Measurements from ENCODE around the gene GPATCH3. TPM values are rescaled to one million over a fixed set of nuclear protein-coding genes. Genes with fewer than 3 reads are reported as not detected.

The GPATCH3 gene
- total and polyA plus RNA-seq, 2 of the 8 experiments (the other 6 are each of a cell fraction or from before 2014, with no cell fraction given) = 7.9 to 17.4 TPM

DNA sequence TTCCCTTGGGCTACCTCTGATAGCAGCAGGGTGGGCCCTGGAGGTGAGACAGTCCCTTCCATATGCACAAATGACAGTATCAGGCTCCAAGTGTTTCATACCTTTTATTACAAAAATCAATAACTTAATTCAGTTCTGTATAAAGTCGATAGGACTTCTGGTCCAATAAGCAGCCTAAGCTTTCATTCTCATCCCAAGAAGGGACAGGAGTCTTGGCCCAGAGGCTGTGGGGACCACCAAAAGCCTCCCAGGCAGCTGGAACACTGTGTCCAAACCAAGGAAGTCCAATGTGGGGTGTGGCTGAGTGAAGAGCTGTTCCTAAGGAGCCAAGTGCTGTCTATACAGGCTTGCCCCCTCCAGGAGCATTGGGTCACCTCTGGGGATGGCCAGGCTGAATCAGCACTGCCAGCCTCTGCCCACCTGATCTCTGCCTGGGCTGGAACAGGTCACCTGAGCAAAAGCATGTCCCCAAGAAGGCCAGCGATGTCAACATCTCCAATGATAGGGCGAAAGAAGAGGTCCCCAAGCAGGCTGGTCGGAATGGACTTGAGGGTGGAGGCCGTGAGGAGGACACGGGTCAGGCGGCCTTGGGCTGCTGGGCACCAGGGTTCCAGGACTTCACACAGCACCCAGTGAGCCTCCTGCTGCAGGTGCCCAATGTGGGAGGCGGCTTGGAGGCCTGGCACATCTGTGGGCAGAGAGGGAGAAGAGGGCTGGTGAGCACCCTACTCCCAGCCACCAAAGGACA, 11.3 kb upstream of the GPATCH3 start:
- Histone ChIP-seq H4K5ac (ENCODE audit: insufficient read length, low read depth, low read length) (no peak overlapping the region), H2BK120ac (replicated peaks; ENCODE audit: low read depth, low read length) (no peak overlapping the region), H3K23ac (ENCODE audit: insufficient read length) (no peak overlapping the region), H2BK20ac (ENCODE audit: low read length) (no peak overlapping the region), H2AFZ (ENCODE audit: low read length) (no peak overlapping the region), H3K4me2 (ENCODE audit: insufficient read depth in 1 of 2, low read depth in 2 of 2, low read length in 2 of 2) (no peak overlapping the region), H2BK15ac (ENCODE audit: low read length) (no peak overlapping the region), H3K27me3 (replicated peaks in 1 of 4; ENCODE audit: control insufficient read depth in 3 of 4, extremely low read depth in 1 of 4, insufficient read depth in 3 of 4, low read length in 3 of 4) (peaks cover 0 to 2% (median 0%) of the 10 kb centered on the region in 4 experiments; a peak in 2 of 7 replicates), H3K79me2 (ENCODE audit: control insufficient read depth in 1 of 2, insufficient read depth in 2 of 2, low read length in 2 of 2) (no peaks in the 10 kb centered on the region), H3K14ac (ENCODE audit: insufficient read length) (no peak overlapping the region), H3K56ac (replicated peaks; ENCODE audit: insufficient read length, low read depth, low read length) (no peak overlapping the region), H4K91ac (replicated peaks; ENCODE audit: insufficient read length, low read length) (no peak overlapping the region), H2AK5ac (ENCODE audit: low read depth, low read length) (no peak overlapping the region), H3K9ac (replicated peaks in 1 of 4; ENCODE audit: extremely low read depth in 1 of 4, low read depth in 3 of 4, low read length in 3 of 4) (no peak overlapping the region), H3K4me1 (replicated peaks in 1 of 4; ENCODE audit: control insufficient read depth in 3 of 4, insufficient read depth in 4 of 4, low read length in 3 of 4) (no peaks in the 10 kb centered on the region), H3K4ac (replicated peaks; ENCODE audit: insufficient read length, low read depth, low read length) (no peak overlapping the region), H3K18ac (ENCODE audit: extremely low read depth, low read length) (no peak overlapping the region), H3K36me3 (ENCODE audit: control insufficient read depth in 2 of 4, insufficient read depth in 4 of 4, low read length in 3 of 4) (no peaks in the 10 kb centered on the region), H2BK5ac (ENCODE audit: low read depth, low read length) (no peak overlapping the region), H3K9me3 (ENCODE audit: insufficient read depth in 2 of 2, low read depth in 1 of 2, low read length in 1 of 2) (no peaks in the 10 kb centered on the region), H3K23me2 (ENCODE audit: low read depth, low read length) (no peaks in the 10 kb centered on the region), H3K27ac (ENCODE audit: low read depth, low read length) (no peak overlapping the region), H2BK12ac (ENCODE audit: low read depth, low read length) (no peak overlapping the region), H3K4me3 (ENCODE audit: extremely low read depth in 1 of 4, insufficient read depth in 2 of 4, low read depth in 3 of 4, low read length in 4 of 4) (no peak overlapping the region), H3K79me1 (ENCODE audit: low read depth, low read length) (no peaks in the 10 kb centered on the region), H4K8ac (ENCODE audit: extremely low read depth, insufficient read depth, low read length) (no peak overlapping the region), H4K20me1 (replicated peaks in 1 of 2; ENCODE audit: control insufficient read depth in 1 of 2, insufficient read depth in 2 of 2, low read length in 2 of 2) (peaks cover 0 to 2% of the 10 kb centered on the region in 2 experiments)
- DNase-seq (ENCODE audit: low read depth in 1 of 2, low spot score in 2 of 2) (no peak), FAIRE-seq (no peak)
- 82% methylated on average over 8 of the region's 8 CpGs; no CpG with 5 or more reads in 1 of the 2 experiments for WGBS, 2 experiments (ENCODE audit: extremely low coverage in 1 of 2, insufficient coverage in 1 of 2, insufficient read length in 1 of 2, insufficient replicate concordance in 2 of 2, low coverage in 1 of 2, low lambda C conversion rate in 2 of 2, missing lambda C conversion rate in 1 of 2)
- POLR2A ChIA-PET (ENCODE audit: partially characterized antibody) = no interaction called here
- CTCF ChIA-PET (ENCODE audit: partially characterized antibody) = interaction anchor here (1.4 kb wide), 1 partner anchor 52 kb away, joined by 3 read pairs; no protein-coding TSS in a partner anchor
- TF ChIP-seq CHD1 (IDR thresholded peaks at IDR 0.05; ENCODE audit: low read depth, low read length) = no peak
- no peak for TF ChIP-seq TBP (IDR thresholded peaks at IDR 0.05; ENCODE audit: low read depth, low read length)
- no peak for TF ChIP-seq KDM1A (IDR thresholded peaks at IDR 0.05; ENCODE audit: borderline replicate concordance, low read length)
- TF ChIP-seq, protein P1, sequence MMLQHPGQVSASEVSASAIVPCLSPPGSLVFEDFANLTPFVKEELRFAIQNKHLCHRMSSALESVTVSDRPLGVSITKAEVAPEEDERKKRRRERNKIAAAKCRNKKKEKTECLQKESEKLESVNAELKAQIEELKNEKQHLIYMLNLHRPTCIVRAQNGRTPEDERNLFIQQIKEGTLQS (IDR thresholded peaks at IDR 0.05; ENCODE audit: insufficient read depth, low read depth, low read length) = no peak
- no peak for TF ChIP-seq SRF (IDR thresholded peaks at IDR 0.05; ENCODE audit: low read depth, low read length)
- TF ChIP-seq SIN3A (conservative IDR thresholded peaks at IDR 0.05 in 1 of 2, IDR thresholded peaks at IDR 0.05 in 1 of 2; ENCODE audit: low read depth in 1 of 2, low read length in 2 of 2) = no peak
- no peak for TF ChIP-seq HDAC2 (IDR thresholded peaks at IDR 0.05; ENCODE audit: borderline replicate concordance in 1 of 2, low read depth in 2 of 2, low read length in 2 of 2)
- no peak for TF ChIP-seq KDM4A (IDR thresholded peaks at IDR 0.05; ENCODE audit: low read depth, low read length, severe bottlenecking)
- no peak for TF ChIP-seq TEAD4 (IDR thresholded peaks at IDR 0.05; ENCODE audit: low read depth, low read length)
- no peak for TF ChIP-seq RNF2 (IDR thresholded peaks at IDR 0.05; ENCODE audit: borderline replicate concordance, low read depth, low read length, missing control alignments, poor library complexity, severe bottlenecking)
- no peak for TF ChIP-seq SP4 (IDR thresholded peaks at IDR 0.05; ENCODE audit: low read length)

All from H1 (cell line).